ENCODE measurements around the gene CCDC85B.

Gene CCDC85B

GRCh38 chr11:65870706-65871681 is 19.5 kb upstream of the CCDC85B start:
- TF ChIP-seq CTCF (conservative IDR thresholded peaks at IDR 0.05; ENCODE audit: low read depth, low read length), result no peak
- no peak for DNase-seq (ENCODE audit: low read depth)
- H3K4me3 ChIP-seq (ENCODE audit: low read length), result no peak overlapping the region

GRCh38 chr11:65871811-65872548 is 18.5 kb upstream of the CCDC85B start:
- peak overlapping the region; percentile 75 for H3K4me3 ChIP-seq (ENCODE audit: low read length)
- no peak for DNase-seq (ENCODE audit: low read depth)
- TF ChIP-seq CTCF (conservative IDR thresholded peaks at IDR 0.05; ENCODE audit: low read depth, low read length), result peak; percentile 38

- DNase-seq (ENCODE audit: low read depth), result no peak
- TF ChIP-seq CTCF (conservative IDR thresholded peaks at IDR 0.05; ENCODE audit: low read depth, low read length), result no peak
- peak within 1 kb of the TSS; percentile 75 for H3K4me3 ChIP-seq (ENCODE audit: low read length)
Observed at GRCh38 chr11:65872586-65873317, 17.7 kb upstream of the CCDC85B start, which contains the start of gene EFEMP2. EFEMP2 (minus strand) TSS chr11:65872800; CDS start chr11:65872354, 446 bp downstream.

- peak; percentile 48 for DNase-seq (ENCODE audit: low read depth)
- peak overlapping the region; percentile 75 for H3K4me3 ChIP-seq (ENCODE audit: low read length)
- no peak for TF ChIP-seq CTCF (conservative IDR thresholded peaks at IDR 0.05; ENCODE audit: low read depth, low read length)
Observed at GRCh38 chr11:65873318-65874156, 16.9 kb upstream of the CCDC85B start.

GRCh38 chr11:65879617-65880016 is 10.9 kb upstream of the CCDC85B start, which contains the start of gene CTSW:
CTSW (plus strand) TSS chr11:65879837; CDS start chr11:65879855, 18 bp downstream.
- no peak for TF ChIP-seq CTCF (conservative IDR thresholded peaks at IDR 0.05; ENCODE audit: low read depth, low read length)
- H3K4me3 ChIP-seq (ENCODE audit: low read length), result no peak within 1 kb of the TSS
- DNase-seq (ENCODE audit: low read depth), result no peak

- DNase-seq (ENCODE audit: low read depth), result no peak
- H3K4me3 ChIP-seq (ENCODE audit: low read length), result no peak overlapping the region
- TF ChIP-seq CTCF (conservative IDR thresholded peaks at IDR 0.05; ENCODE audit: low read depth, low read length), result no peak
Observed at GRCh38 chr11:65880027-65880426, 10.4 kb upstream of the CCDC85B start.

Measured in retinal pigment epithelial cell (primary cell).